Breast epithelium (tissue), 3 donors: Measurements from ENCODE around the gene NOTUM.
"Not testable (repeated sequence)": the region's sequence is repeated elsewhere in the genome, so short reads cannot be mapped to it uniquely, and the experiment has no call there.

ENCODE experiments used
- CTCF ChIP-seq, 3 donors: fragments of 450-650 bp; IDR thresholded peaks; one replicate each; pipeline ENCODE4 v1.5.1; 2016 to 2017; ENCODE audit warnings: antibody characterized with exemption in 3 of 3, mild to moderate bottlenecking in 3 of 3, moderate library complexity in 3 of 3
- POLR2A ChIP-seq: fragments of 450-650 bp; IDR thresholded peaks from one replicate; pipeline ENCODE4 v1.6.1; 2016; ENCODE audit warnings: antibody characterized with exemption, mild to moderate bottlenecking, moderate library complexity

- TF ChIP-seq CTCF (IDR thresholded peaks at IDR 0.05); POLR2A: not testable (repeated sequence)
Measured at GRCh38 chr17:81953443-81953842, 7.5 kb downstream of the NOTUM start.
